ENCODE results near the gene IFT43.

DNA sequence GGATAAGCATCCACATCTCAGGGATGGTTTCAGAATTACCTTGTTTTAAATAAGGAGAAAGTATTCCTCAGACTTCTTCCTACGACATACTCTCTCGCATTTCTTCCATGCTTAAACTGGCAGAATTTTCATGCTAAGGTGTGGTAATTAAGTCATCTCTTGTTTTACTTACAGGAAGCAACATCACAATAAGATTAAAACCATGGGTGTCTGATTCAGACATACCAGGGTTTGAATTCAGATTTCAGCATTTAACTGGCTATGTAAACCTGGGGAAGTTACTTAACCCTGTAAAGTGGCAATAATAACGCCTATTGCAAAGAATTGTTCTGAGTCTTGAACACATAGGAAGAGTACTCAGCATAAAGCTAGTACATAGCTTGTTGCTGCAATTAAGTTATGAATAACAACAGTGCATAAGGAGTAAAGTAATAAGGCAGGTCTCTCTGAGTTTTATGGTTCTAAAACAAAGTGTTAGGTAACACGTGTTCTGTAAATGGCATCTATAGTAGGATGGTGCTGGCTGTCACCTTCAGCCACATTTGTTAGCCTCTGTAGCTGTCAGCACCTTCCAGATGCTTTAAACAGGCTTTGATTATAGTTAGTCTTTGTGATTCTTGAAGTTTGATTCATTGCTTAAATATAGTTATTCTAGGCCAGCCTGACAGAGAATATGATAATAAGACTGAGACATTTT is 38.8 kb downstream of the IFT43 start:
- no peak for TF ChIP-seq ZNF263 (CRISPR knock-in tag; IDR thresholded peaks at IDR 0.05; ENCODE audit: low read depth)
- TF ChIP-seq, protein P1, sequence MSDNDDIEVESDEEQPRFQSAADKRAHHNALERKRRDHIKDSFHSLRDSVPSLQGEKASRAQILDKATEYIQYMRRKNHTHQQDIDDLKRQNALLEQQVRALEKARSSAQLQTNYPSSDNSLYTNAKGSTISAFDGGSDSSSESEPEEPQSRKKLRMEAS (CRISPR knock-in tag; IDR thresholded peaks at IDR 0.05) = no peak
- no peak for TF ChIP-seq CREB1 (CRISPR knock-in tag; IDR thresholded peaks at IDR 0.05)
- TF ChIP-seq, protein P2, sequence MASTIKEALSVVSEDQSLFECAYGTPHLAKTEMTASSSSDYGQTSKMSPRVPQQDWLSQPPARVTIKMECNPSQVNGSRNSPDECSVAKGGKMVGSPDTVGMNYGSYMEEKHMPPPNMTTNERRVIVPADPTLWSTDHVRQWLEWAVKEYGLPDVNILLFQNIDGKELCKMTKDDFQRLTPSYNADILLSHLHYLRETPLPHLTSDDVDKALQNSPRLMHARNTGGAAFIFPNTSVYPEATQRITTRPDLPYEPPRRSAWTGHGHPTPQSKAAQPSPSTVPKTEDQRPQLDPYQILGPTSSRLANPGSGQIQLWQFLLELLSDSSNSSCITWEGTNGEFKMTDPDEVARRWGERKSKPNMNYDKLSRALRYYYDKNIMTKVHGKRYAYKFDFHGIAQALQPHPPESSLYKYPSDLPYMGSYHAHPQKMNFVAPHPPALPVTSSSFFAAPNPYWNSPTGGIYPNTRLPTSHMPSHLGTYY (CRISPR knock-in tag; IDR thresholded peaks at IDR 0.05) = no peak
- no peak for TF ChIP-seq FOXJ3 (CRISPR knock-in tag; IDR thresholded peaks at IDR 0.05; ENCODE audit: borderline replicate concordance)
- TF ChIP-seq, protein P3, sequence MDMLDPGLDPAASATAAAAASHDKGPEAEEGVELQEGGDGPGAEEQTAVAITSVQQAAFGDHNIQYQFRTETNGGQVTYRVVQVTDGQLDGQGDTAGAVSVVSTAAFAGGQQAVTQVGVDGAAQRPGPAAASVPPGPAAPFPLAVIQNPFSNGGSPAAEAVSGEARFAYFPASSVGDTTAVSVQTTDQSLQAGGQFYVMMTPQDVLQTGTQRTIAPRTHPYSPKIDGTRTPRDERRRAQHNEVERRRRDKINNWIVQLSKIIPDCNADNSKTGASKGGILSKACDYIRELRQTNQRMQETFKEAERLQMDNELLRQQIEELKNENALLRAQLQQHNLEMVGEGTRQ (CRISPR knock-in tag; IDR thresholded peaks at IDR 0.05) = no peak
- no peak for TF ChIP-seq GRHL2 (CRISPR knock-in tag; IDR thresholded peaks at IDR 0.05; ENCODE audit: insufficient replicate concordance, severe bottlenecking)
